ENCODE data around the gene TRIM72. TPM values are rescaled to one million over a fixed set of nuclear protein-coding genes. Genes with fewer than 3 reads are reported as not detected.
"Not testable (repeated sequence)": the region's sequence is repeated elsewhere in the genome, so short reads cannot be mapped to it uniquely, and the experiment has no call there.

TRIM72 gene
- total RNA-seq, 1 donor from 2014 or later = 0.17 TPM

DNA sequence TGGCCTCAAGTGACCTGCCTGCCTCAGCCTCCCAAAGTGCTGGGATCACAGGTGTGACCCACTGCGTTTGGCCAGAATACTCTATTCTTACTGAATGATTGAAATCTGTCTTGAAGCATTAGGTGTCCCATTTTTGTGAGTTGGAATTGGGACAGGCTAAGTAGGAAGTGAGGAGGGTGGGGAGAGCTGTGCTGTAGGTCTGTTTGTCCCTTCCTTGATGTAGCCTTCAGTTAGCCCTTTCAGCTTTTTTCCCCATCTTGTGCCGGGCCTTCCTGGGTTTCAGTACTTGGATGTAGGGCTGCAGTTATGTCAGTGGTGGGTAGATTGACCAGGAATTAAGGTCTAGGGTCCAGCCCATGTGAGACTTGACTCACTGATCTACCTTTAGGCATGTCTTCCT is 20.0 kb upstream of the TRIM72 start:
- ATAC-seq (no peak), DNase-seq (no peak)
- Histone ChIP-seq H3K27me3 (no peaks in the 10 kb centered on the region), H3K4me1 (no peaks in the 10 kb centered on the region), H3K36me3 (peaks cover 87% of the 10 kb centered on the region), H3K9me3 (no peaks in the 10 kb centered on the region), H3K4me3 (no peak overlapping the region), H3K27ac (no peak overlapping the region)
- intact Hi-C loops (cut with DNase I) = no loop called here
- TF ChIP-seq CTCF (IDR thresholded peaks at IDR 0.05) = no peak

DNA sequence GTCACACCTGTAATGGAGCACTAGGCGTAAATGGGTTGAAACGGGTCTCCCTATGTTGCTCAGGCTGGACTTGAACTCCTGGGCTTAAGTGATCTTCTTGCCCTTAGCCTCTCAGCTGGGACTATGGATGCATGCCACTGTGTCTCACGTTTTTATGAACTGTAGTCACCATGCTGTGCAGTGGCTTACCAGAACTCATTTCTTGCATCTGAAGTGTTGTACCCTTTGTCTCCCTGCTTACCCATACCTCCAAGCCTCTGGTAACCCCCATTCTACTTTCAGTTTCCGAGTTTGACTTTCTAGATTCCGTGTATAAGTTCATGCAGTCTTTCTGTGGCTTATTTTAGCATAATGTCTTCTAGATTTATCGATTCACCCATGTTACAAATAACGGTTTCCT is 19.0 kb upstream of the TRIM72 start:
- H3K27me3 ChIP-seq = no peaks in the 10 kb centered on the region
- no peak overlapping the region for H3K4me3 ChIP-seq
- H3K27ac ChIP-seq = no peak overlapping the region
- DNase-seq (no peak), ATAC-seq (no peak)
- no peak for TF ChIP-seq CTCF (IDR thresholded peaks at IDR 0.05)
- H3K4me1 ChIP-seq = no peaks in the 10 kb centered on the region
- intact Hi-C loops (cut with DNase I) = no loop called here
- H3K9me3 ChIP-seq = no peaks in the 10 kb centered on the region
- peaks cover 77% of the 10 kb centered on the region for H3K36me3 ChIP-seq

GRCh38 chr16:31195861-31196260 is 18.1 kb upstream of the TRIM72 start:
- not testable (repeated sequence) for DNase-seq
- H3K36me3 ChIP-seq = peaks cover 67% of the 10 kb centered on the region

GRCh38 chr16:31196324-31197088 is 17.4 kb upstream of the TRIM72 start:
- no peak for DNase-seq
- Histone ChIP-seq H3K27ac (no peak overlapping the region), H3K4me1 (peaks cover 7% of the 10 kb centered on the region), H3K4me3 (no peak overlapping the region), H3K27me3 (no peaks in the 10 kb centered on the region), H3K9me3 (no peaks in the 10 kb centered on the region), H3K36me3 (peaks cover 61% of the 10 kb centered on the region)
- intact Hi-C loops (cut with DNase I) = no loop called here
- ATAC-seq = no peak
- no peak for TF ChIP-seq CTCF (IDR thresholded peaks at IDR 0.05)

More at GRCh38 chr16:31195861-31196260, 18.1 kb upstream of the TRIM72 start:
- H3K27me3 ChIP-seq; H3K27ac ChIP-seq; ATAC-seq; H3K9me3 ChIP-seq; H3K4me3 ChIP-seq; intact Hi-C loops (cut with DNase I); H3K4me1 ChIP-seq: not testable (repeated sequence)

- H3K4me1 ChIP-seq = peaks cover 11% of the 10 kb centered on the region
- H3K27ac ChIP-seq = no peak overlapping the region
- no peaks in the 10 kb centered on the region for H3K27me3 ChIP-seq
- no peak for DNase-seq
- no peak for ATAC-seq
- no peaks in the 10 kb centered on the region for H3K9me3 ChIP-seq
- H3K36me3 ChIP-seq = peaks cover 43% of the 10 kb centered on the region
- H3K4me3 ChIP-seq = no peak overlapping the region
- TF ChIP-seq CTCF (IDR thresholded peaks at IDR 0.05) = no peak
- intact Hi-C loops (cut with DNase I) = no loop called here
Observed at GRCh38 chr16:31198207-31198882, 15.6 kb upstream of the TRIM72 start.

- no peak for TF ChIP-seq CTCF (IDR thresholded peaks at IDR 0.05)
- Histone ChIP-seq H3K4me3 (no peak overlapping the region), H3K27me3 (no peaks in the 10 kb centered on the region), H3K4me1 (peaks cover 11% of the 10 kb centered on the region), H3K9me3 (no peaks in the 10 kb centered on the region), H3K36me3 (peaks cover 32% of the 10 kb centered on the region), H3K27ac (no peak overlapping the region)
- intact Hi-C loops (cut with DNase I) = loop anchor here (10.0 kb wide), 1 partner anchor 55 kb away; the partner anchor contains the start of gene ITGAM
- ATAC-seq (no peak), DNase-seq (no peak)
Observed at GRCh38 chr16:31199430-31200041, 14.4 kb upstream of the TRIM72 start.

- Histone ChIP-seq H3K36me3 (peaks cover 26% of the 10 kb centered on the region), H3K4me1 (peaks cover 11% of the 10 kb centered on the region)
- not testable (repeated sequence) for H3K4me3 ChIP-seq, DNase-seq, H3K27me3 ChIP-seq, ATAC-seq, H3K9me3 ChIP-seq, H3K27ac ChIP-seq
- intact Hi-C loops (cut with DNase I) = loop anchor here (10.0 kb wide), 1 partner anchor 55 kb away; the partner anchor contains the start of gene ITGAM
Observed at GRCh38 chr16:31200111-31200510, 13.8 kb upstream of the TRIM72 start.
